ENCODE data around the gene MAL.

Gene MAL

DNA sequence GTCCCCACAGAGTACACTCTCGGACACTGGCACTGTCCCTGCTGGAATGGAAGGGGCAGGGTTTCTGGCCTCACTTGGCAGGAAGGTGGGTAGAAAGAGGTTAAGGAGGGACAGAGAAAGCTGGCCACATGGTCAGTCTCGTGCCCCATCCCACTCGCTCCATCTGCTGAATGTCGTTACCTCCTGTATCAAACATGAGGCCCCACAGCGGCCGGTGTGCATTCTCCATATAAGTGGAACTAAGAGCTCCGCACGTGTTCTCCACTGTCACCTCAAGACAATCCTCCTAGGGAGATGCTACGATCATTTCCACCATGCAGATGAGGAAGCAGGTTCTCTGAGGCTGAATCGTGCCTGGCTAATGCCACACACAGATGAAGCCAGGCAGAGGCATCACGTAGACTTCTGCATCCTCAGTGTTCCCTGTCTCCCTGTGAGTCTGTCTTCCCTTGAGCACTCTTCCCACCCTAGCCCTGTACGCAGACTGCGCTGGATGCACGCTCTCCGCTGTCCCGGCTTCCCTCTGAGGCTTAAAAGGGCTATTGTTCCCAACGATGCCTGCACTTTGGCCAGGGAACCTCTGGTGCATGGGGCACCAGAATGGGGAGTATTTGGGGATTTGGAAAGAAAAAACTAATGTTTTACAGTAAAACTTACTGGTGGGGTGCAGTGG is 35.1 kb downstream of the MAL start:
- Histone ChIP-seq H3K4me3 (replicated peaks; ENCODE audit: low read depth, low read length) (no peak overlapping the region), H3K27me3 (replicated peaks; ENCODE audit: control insufficient read depth, insufficient read depth, low read length) (no peaks in the 10 kb centered on the region), H3K36me3 (ENCODE audit: control insufficient read depth, insufficient read depth, low read length) (no peaks in the 10 kb centered on the region)
- TF ChIP-seq, protein P1, sequence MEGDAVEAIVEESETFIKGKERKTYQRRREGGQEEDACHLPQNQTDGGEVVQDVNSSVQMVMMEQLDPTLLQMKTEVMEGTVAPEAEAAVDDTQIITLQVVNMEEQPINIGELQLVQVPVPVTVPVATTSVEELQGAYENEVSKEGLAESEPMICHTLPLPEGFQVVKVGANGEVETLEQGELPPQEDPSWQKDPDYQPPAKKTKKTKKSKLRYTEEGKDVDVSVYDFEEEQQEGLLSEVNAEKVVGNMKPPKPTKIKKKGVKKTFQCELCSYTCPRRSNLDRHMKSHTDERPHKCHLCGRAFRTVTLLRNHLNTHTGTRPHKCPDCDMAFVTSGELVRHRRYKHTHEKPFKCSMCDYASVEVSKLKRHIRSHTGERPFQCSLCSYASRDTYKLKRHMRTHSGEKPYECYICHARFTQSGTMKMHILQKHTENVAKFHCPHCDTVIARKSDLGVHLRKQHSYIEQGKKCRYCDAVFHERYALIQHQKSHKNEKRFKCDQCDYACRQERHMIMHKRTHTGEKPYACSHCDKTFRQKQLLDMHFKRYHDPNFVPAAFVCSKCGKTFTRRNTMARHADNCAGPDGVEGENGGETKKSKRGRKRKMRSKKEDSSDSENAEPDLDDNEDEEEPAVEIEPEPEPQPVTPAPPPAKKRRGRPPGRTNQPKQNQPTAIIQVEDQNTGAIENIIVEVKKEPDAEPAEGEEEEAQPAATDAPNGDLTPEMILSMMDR (IDR thresholded peaks at IDR 0.05; ENCODE audit: insufficient read depth, low read length, poor library complexity, severe bottlenecking): no peak
- no peak for DNase-seq (ENCODE audit: extremely low read depth, insufficient read length)

DNA sequence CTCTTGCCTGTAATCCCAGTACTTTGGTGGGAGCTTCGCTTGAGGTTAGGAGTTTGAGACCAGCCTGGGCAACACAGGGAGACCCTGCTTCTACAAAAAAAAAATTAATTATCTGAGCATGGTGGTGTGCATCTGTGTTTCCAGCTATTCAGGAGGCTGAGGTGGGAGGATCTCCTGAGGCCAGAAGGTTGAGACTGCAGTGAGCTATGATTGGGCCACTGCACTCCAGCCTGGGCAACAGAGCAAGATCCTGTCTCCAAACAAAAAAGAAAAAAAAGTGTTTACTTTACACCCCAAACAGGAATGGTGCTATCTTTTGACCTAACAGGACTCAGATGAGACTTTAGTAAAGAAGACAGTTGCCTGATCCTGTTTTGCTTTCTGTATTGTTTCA is 35.6 kb downstream of the MAL start:
- TF ChIP-seq, protein P1 (IDR thresholded peaks at IDR 0.05; ENCODE audit: insufficient read depth, low read length, poor library complexity, severe bottlenecking): no peak
- Histone ChIP-seq H3K36me3 (ENCODE audit: control insufficient read depth, insufficient read depth, low read length) (no peaks in the 10 kb centered on the region), H3K27me3 (replicated peaks; ENCODE audit: control insufficient read depth, insufficient read depth, low read length) (no peaks in the 10 kb centered on the region), H3K4me3 (replicated peaks; ENCODE audit: low read depth, low read length) (no peak overlapping the region)
- DNase-seq (ENCODE audit: extremely low read depth, insufficient read length): no peak

- H3K27me3 ChIP-seq (replicated peaks; ENCODE audit: control insufficient read depth, insufficient read depth, low read length): no peaks in the 10 kb centered on the region
- TF ChIP-seq, protein P1 (IDR thresholded peaks at IDR 0.05; ENCODE audit: insufficient read depth, low read length, poor library complexity, severe bottlenecking): no peak
Observed at GRCh38 chr2:95061601-95062183, 36.2 kb downstream of the MAL start.

GRCh38 chr2:95062242-95063085 is 37.0 kb downstream of the MAL start:
- H3K36me3 ChIP-seq (ENCODE audit: control insufficient read depth, insufficient read depth, low read length): no peaks in the 10 kb centered on the region
- TF ChIP-seq, protein P1 (IDR thresholded peaks at IDR 0.05; ENCODE audit: insufficient read depth, low read length, poor library complexity, severe bottlenecking): no peak
- H3K4me3 ChIP-seq (replicated peaks; ENCODE audit: low read depth, low read length): no peak overlapping the region
- no peaks in the 10 kb centered on the region for H3K27me3 ChIP-seq (replicated peaks; ENCODE audit: control insufficient read depth, insufficient read depth, low read length)
- no peak for DNase-seq (ENCODE audit: extremely low read depth, insufficient read length)

More at GRCh38 chr2:95061601-95062183, 36.2 kb downstream of the MAL start:
- Histone ChIP-seq H3K4me3 (replicated peaks; ENCODE audit: low read depth, low read length) (no peak overlapping the region), H3K36me3 (ENCODE audit: control insufficient read depth, insufficient read depth, low read length) (no peaks in the 10 kb centered on the region)
- no peak for DNase-seq (ENCODE audit: extremely low read depth, insufficient read length)

GRCh38 chr2:95063086-95063958 is 37.8 kb downstream of the MAL start:
- Histone ChIP-seq H3K4me3 (replicated peaks; ENCODE audit: low read depth, low read length) (no peak overlapping the region), H3K36me3 (ENCODE audit: control insufficient read depth, insufficient read depth, low read length) (no peaks in the 10 kb centered on the region), H3K27me3 (replicated peaks; ENCODE audit: control insufficient read depth, insufficient read depth, low read length) (no peaks in the 10 kb centered on the region)
- TF ChIP-seq, protein P1 (IDR thresholded peaks at IDR 0.05; ENCODE audit: insufficient read depth, low read length, poor library complexity, severe bottlenecking): no peak
- peak; percentile 61 for DNase-seq (ENCODE audit: extremely low read depth, insufficient read length)

Data from GM06990 (cell line).